ENCODE results near the gene PRR20G. TPM values are rescaled to one million over a fixed set of nuclear protein-coding genes. Genes with fewer than 3 reads are reported as not detected.
A peak's percentile ranks its signal among the peaks of the same experiment; 100 is the strongest.

PRR20G gene
- total RNA-seq, 1 donor from 2014 or later = not detected

GRCh38 chr3:127254033-127254644 lies 33.7 kb downstream of the PRR20G start:
- H3K4me3 Mint-ChIP-seq = peak overlapping the region; percentile 54
- no peak overlapping the region for H2AFZ ChIP-seq (replicated peaks)
- no peak overlapping the region for H3K4me3 ChIP-seq
- no peaks in the 10 kb centered on the region for H4K20me1 ChIP-seq (ENCODE audit: low read depth)
- no peak overlapping the region for H3K27ac ChIP-seq
- H3F3A ChIP-seq (ENCODE audit: low read depth) = no peaks in the 10 kb centered on the region
- H3K27me3 Mint-ChIP-seq (ENCODE audit: insufficient read depth, low read depth) = peaks cover 8% of the 10 kb centered on the region
- peak overlapping the region; percentile 93 for H3K27ac Mint-ChIP-seq
- peak overlapping the region; percentile 22 for H3K4me2 ChIP-seq
- H3K79me2 ChIP-seq (ENCODE audit: low read depth) = no peaks in the 10 kb centered on the region
- no peaks in the 10 kb centered on the region for H3K4me1 ChIP-seq
- no peaks in the 10 kb centered on the region for H3K36me3 ChIP-seq
- peaks cover 15% of the 10 kb centered on the region for H3K9me3 ChIP-seq (ENCODE audit: low read depth)
- peak; percentile 30 for DNase-seq (ENCODE audit: low spot score)
- H3K9me3 Mint-ChIP-seq = peaks cover 12% of the 10 kb centered on the region
- H3K27me3 ChIP-seq = no peaks in the 10 kb centered on the region
- no peaks in the 10 kb centered on the region for H3K36me3 Mint-ChIP-seq
- peaks cover 21% of the 10 kb centered on the region for H3K4me1 Mint-ChIP-seq
- no peak for TF ChIP-seq EZH2 (IDR thresholded peaks at IDR 0.05)
- TF ChIP-seq CTCF (IDR thresholded peaks at IDR 0.05) = no peak
- no peak for TF ChIP-seq EZH2phosphoT487 (IDR thresholded peaks at IDR 0.05)
- H3K9ac ChIP-seq = no peak overlapping the region

GRCh38 chr3:127253491-127253890 lies 34.4 kb downstream of the PRR20G start:
- H3K79me2 ChIP-seq (ENCODE audit: low read depth) = no peaks in the 10 kb centered on the region
- no peak overlapping the region for H3K9ac ChIP-seq
- H3K9me3 ChIP-seq (ENCODE audit: low read depth) = peaks cover 15% of the 10 kb centered on the region
- TF ChIP-seq EZH2 (IDR thresholded peaks at IDR 0.05) (no peak), CTCF (IDR thresholded peaks at IDR 0.05) (no peak), EZH2phosphoT487 (IDR thresholded peaks at IDR 0.05) (no peak)
- no peaks in the 10 kb centered on the region for H3K4me1 ChIP-seq
- H3K36me3 Mint-ChIP-seq = no peaks in the 10 kb centered on the region
- no peak for DNase-seq (ENCODE audit: low spot score)
- H3K27me3 Mint-ChIP-seq (ENCODE audit: insufficient read depth, low read depth) = peaks cover 6% of the 10 kb centered on the region
- H3F3A ChIP-seq (ENCODE audit: low read depth) = no peaks in the 10 kb centered on the region
- no peak overlapping the region for H3K4me2 ChIP-seq
- peaks cover 16% of the 10 kb centered on the region for H3K9me3 Mint-ChIP-seq
- peaks cover 21% of the 10 kb centered on the region for H3K4me1 Mint-ChIP-seq
- no peak overlapping the region for H3K4me3 Mint-ChIP-seq
- H4K20me1 ChIP-seq (ENCODE audit: low read depth) = no peaks in the 10 kb centered on the region
- H3K36me3 ChIP-seq = no peaks in the 10 kb centered on the region
- H3K27ac Mint-ChIP-seq = peak overlapping the region; percentile 93
- no peak overlapping the region for H3K4me3 ChIP-seq
- no peak overlapping the region for H3K27ac ChIP-seq
- no peak overlapping the region for H2AFZ ChIP-seq (replicated peaks)
- H3K27me3 ChIP-seq = no peaks in the 10 kb centered on the region

GRCh38 chr3:127252446-127252845 lies 35.4 kb downstream of the PRR20G start:
- peaks cover 18% of the 10 kb centered on the region for H3K9me3 ChIP-seq (ENCODE audit: low read depth)
- Mint-ChIP-seq H3K4me1 (peaks cover 17% of the 10 kb centered on the region), H3K9me3 (peaks cover 21% of the 10 kb centered on the region), H3K4me3 (no peak overlapping the region), H3K27ac (no peak overlapping the region), H3K27me3 (ENCODE audit: insufficient read depth, low read depth) (peaks cover 6% of the 10 kb centered on the region), H3K36me3 (no peaks in the 10 kb centered on the region)
- H3K9ac ChIP-seq = no peak overlapping the region
- no peaks in the 10 kb centered on the region for H4K20me1 ChIP-seq (ENCODE audit: low read depth)
- TF ChIP-seq EZH2 (IDR thresholded peaks at IDR 0.05) (no peak), CTCF (IDR thresholded peaks at IDR 0.05) (no peak), EZH2phosphoT487 (IDR thresholded peaks at IDR 0.05) (no peak)
- H3K4me3 ChIP-seq = no peak overlapping the region
- no peak for DNase-seq (ENCODE audit: low spot score)
- no peaks in the 10 kb centered on the region for H3F3A ChIP-seq (ENCODE audit: low read depth)
- no peaks in the 10 kb centered on the region for H3K27me3 ChIP-seq
- H3K4me2 ChIP-seq = no peak overlapping the region
- no peaks in the 10 kb centered on the region for H3K4me1 ChIP-seq
- H3K36me3 ChIP-seq = no peaks in the 10 kb centered on the region
- H2AFZ ChIP-seq (replicated peaks) = no peak overlapping the region
- no peaks in the 10 kb centered on the region for H3K79me2 ChIP-seq (ENCODE audit: low read depth)
- H3K27ac ChIP-seq = no peak overlapping the region
